HepG2 (cell line): ENCODE data around the gene HS3ST3A1. TPM values are rescaled to one million over a fixed set of nuclear protein-coding genes. Genes with fewer than 3 reads are reported as not detected.

Experiments used
- ATAC-seq: fragments of 200-7000 bp; cut with Tn5 transposase; 3 replicates; pipeline ENCODE4 v1.9.1; 2020; ENCODE audit warnings: mild to moderate bottlenecking, moderate library complexity
- BruUV-seq: library from RNA; stranded (reverse); fragments of 400-500 nt; replicated peaks from 2 replicates; lab custom pipeline; 2021; lab: Mats Ljungman, UMichigan
- CTCF ChIA-PET: fragments of 300-600 bp; formaldehyde crosslinking; extraction: SDS; loops from one replicate; lab custom pipeline; 2021; ENCODE audit warnings: low total read pairs, inconsistent platforms, low intra/inter-chr PET ratio; lab: Yijun Ruan, JAX
- POLR2A ChIA-PET: fragments of 350-600 bp; sonication (Branson Sonifier 250); formaldehyde crosslinking; loops from one replicate; lab custom pipeline; 2020; ENCODE audit warnings: antibody characterized with exemption, inconsistent platforms; lab: Yijun Ruan, JAX
- DNase-seq: peaks from one replicate; pipeline ENCODE4 v3.0.0-alpha.2; 2015; ENCODE audit warnings: low spot score
- FAIRE-seq: peaks from 3 replicates; lab custom pipeline; 2011; peaks lifted over from hg19 to GRCh38; lab: Jason Lieb, UNC
- H2AFZ ChIP-seq: one replicate; pipeline ENCODE4 v1.6.1; 2011; ENCODE audit warnings: low read length, inconsistent platforms
- H3K27ac ChIP-seq: fragments of 300-600 bp; 3 replicates; pipeline ENCODE4 v1.8.0; 2011; ENCODE audit warnings: mixed run types, mild to moderate bottlenecking, mixed read lengths, low read length, inconsistent platforms; ENCODE audit not compliant: insufficient read depth; ENCODE audit errors: extremely low read length
- H3K27me3 ChIP-seq, 2 experiments: fragments of 200-600 bp in 1 of 2; 2 replicates in 1 of 2; 3 replicates in 1 of 2; pipeline versions ENCODE4 v1.6.0 to v1.8.0; 2011; ENCODE audit warnings: low read length in 2 of 2, mild to moderate bottlenecking in 2 of 2, moderate library complexity in 2 of 2, inconsistent platforms in 1 of 2; ENCODE audit not compliant: insufficient read depth in 2 of 2, control insufficient read depth in 1 of 2
- H3K36me3 ChIP-seq, 2 experiments: fragments of 200-600 bp in 1 of 2; replicated peaks in 1 of 2; 2 replicates in 1 of 2; 3 replicates in 1 of 2; pipeline versions ENCODE4 v1.5.1 to v1.8.0; 2011; ENCODE audit warnings: low read length in 2 of 2, inconsistent platforms in 1 of 2; ENCODE audit not compliant: insufficient read depth in 2 of 2, control insufficient read depth in 1 of 2
- H3K4me1 ChIP-seq: 2 replicates; pipeline ENCODE4 v1.5.1; 2012; ENCODE audit warnings: low read length, inconsistent platforms; ENCODE audit not compliant: insufficient read depth
- H3K4me2 ChIP-seq: 2 replicates; pipeline ENCODE4 v1.6.0; 2011; ENCODE audit warnings: low read depth, low read length, inconsistent platforms
- H3K4me3 ChIP-seq, 3 experiments: fragments of 200-600 bp in 1 of 3; sonication (generic), shearing (Covaris generic) in 1 of 3; replicated peaks in 1 of 3; 2 replicates each; pipeline ENCODE4 v1.5.1; 2011 to 2016; ENCODE audit warnings: low read length in 3 of 3, inconsistent platforms in 2 of 3, low read depth in 2 of 3, mild to moderate bottlenecking in 2 of 3, control low read depth in 1 of 3, mixed read lengths in 1 of 3; ENCODE audit not compliant: insufficient read depth in 1 of 3
- H3K79me2 ChIP-seq: one replicate; pipeline ENCODE4 v1.6.1; 2011; ENCODE audit warnings: low read length, inconsistent platforms; ENCODE audit not compliant: insufficient read depth
- H3K9ac ChIP-seq: 2 replicates; pipeline ENCODE4 v1.6.0; 2011; ENCODE audit warnings: mild to moderate bottlenecking, low read depth, low read length, inconsistent platforms; ENCODE audit not compliant: insufficient read depth
- H3K9me3 ChIP-seq: 2 replicates; pipeline ENCODE4 v1.5.1; 2012; ENCODE audit warnings: mild to moderate bottlenecking, low read length
- H4K20me1 ChIP-seq: 2 replicates; pipeline ENCODE4 v1.6.0; 2011; ENCODE audit warnings: inconsistent platforms, mild to moderate bottlenecking, low read length, moderate library complexity; ENCODE audit not compliant: insufficient read depth
- GFI1 ChIP-seq: sonication (generic); formaldehyde crosslinking; IDR thresholded peaks from 2 replicates; pipeline ENCODE4 v1.5.0; 2020; ENCODE audit warnings: missing genetic modification reagents, mild to moderate bottlenecking, borderline replicate concordance
- HMGXB4 ChIP-seq, 2 experiments: sonication (generic) in 1 of 2; formaldehyde crosslinking in 1 of 2; IDR thresholded peaks; 2 replicates each; pipeline versions ENCODE4 v1.4.0 to v1.6.1; 2018 to 2020; ENCODE audit warnings: missing genetic modification reagents in 2 of 2, borderline replicate concordance in 1 of 2, low read depth in 1 of 2, mild to moderate bottlenecking in 1 of 2, missing biosample characterization in 1 of 2
- PHF8 ChIP-seq: sonication (generic); formaldehyde crosslinking; IDR thresholded peaks from 2 replicates; pipeline ENCODE4 v1.5.0; 2020; ENCODE audit warnings: missing genetic modification reagents
- TEAD2 ChIP-seq: sonication (generic); formaldehyde crosslinking; IDR thresholded peaks from 2 replicates; pipeline ENCODE4 v1.9.0; 2021; ENCODE audit warnings: missing genetic modification reagents
- ZFX ChIP-seq: sonication (generic); formaldehyde crosslinking; IDR thresholded peaks from 2 replicates; pipeline ENCODE4 v1.4.0; 2020; ENCODE audit warnings: mild to moderate bottlenecking, low read depth, missing genetic modification reagents, moderate library complexity
- ZKSCAN5 ChIP-seq: sonication (generic); formaldehyde crosslinking; IDR thresholded peaks from 2 replicates; pipeline ENCODE4 v1.5.1; 2020; ENCODE audit warnings: mild to moderate bottlenecking, missing genetic modification reagents
- WGBS: methylation state at CpG from one replicate; pipeline ENCODE4 v1.1.6; 2017; ENCODE audit warnings: low lambda C conversion rate; 5-methylcytosine and 5-hydroxymethylcytosine counted together
- in situ Hi-C: cut with HindIII; loops from 2 replicates; pipeline ENCODE4 v1.10.0; 2017; ENCODE audit warnings: low pct_unique_long_range_greater_than_20kb; ENCODE audit not compliant: extremely low pct_ligation_motif_present
- intact Hi-C: fragments of 100-400 bp; cut with micrococcal nuclease; formaldehyde crosslinking; loops from one replicate; pipeline ENCODE4 v1.10.0; 2022; ENCODE audit not compliant: unreplicated experiment
- polyA plus RNA-seq, 8 experiments: library from polyadenylated mRNA; depleted of rRNA in 3 of 8; stranded (reverse) in 7 of 8; unstranded in 1 of 8; fragments of >200 nt; fragmentation: Illumina TruSeq in 4 of 8; extraction: Trizol in 4 of 8; gene quantifications; 2 replicates each; pipeline versions ENCODE4 v1.2.1 to v1.2.3, GENCODE V29; 2011 to 2016; ENCODE audit warnings: low read depth in 4 of 8, missing spikeins in 1 of 8, mixed read lengths in 1 of 8; ENCODE audit not compliant: insufficient read depth in 1 of 8
- total RNA-seq, 5 experiments: library from RNA; depleted of rRNA; stranded (reverse); fragments of >200 nt; fragmentation: Illumina TruSeq; extraction: Trizol; gene quantifications; 2 replicates each; pipeline ENCODE4 v1.2.3, GENCODE V29; 2016; ENCODE audit warnings: low read depth in 1 of 5

The HS3ST3A1 gene
- total and polyA plus RNA-seq, 2 of the 13 experiments (the other 11 are each of a cell fraction or from before 2014, with no cell fraction given), result 1.3 to 3.5 TPM

- ChIA-PET POLR2A (no interaction called here), CTCF (no interaction called here)
- Histone ChIP-seq H3K4me1 (peaks cover 26% of the 10 kb centered on the region), H3K79me2 (no peaks in the 10 kb centered on the region), H2AFZ (no peak overlapping the region), H3K4me3 (no peak overlapping the region), H3K4me2 (no peak overlapping the region), H3K27me3 (peaks cover 2 to 11% of the 10 kb centered on the region in 2 experiments; a peak in 3 of 5 replicates), H3K9ac (no peak overlapping the region), H4K20me1 (no peaks in the 10 kb centered on the region), H3K9me3 (no peaks in the 10 kb centered on the region), H3K27ac (no peak overlapping the region), H3K36me3 (no peaks in the 10 kb centered on the region)
- ATAC-seq (no peak), FAIRE-seq (no peak), DNase-seq (no peak)
- in situ Hi-C loops, result loop anchor here (5.0 to 10.0 kb wide), 3 partner anchors 255 to 1335 kb away; no protein-coding TSS in a partner anchor
- WGBS, result 14% methylated on average over 6 of the region's 6 CpGs
- TF ChIP-seq PHF8 (CRISPR knock-in tag) (no peak), GFI1 (CRISPR knock-in tag) (0 out of 2 replicates have a peak, but pooled peaks have one; percentile 26), ZFX (CRISPR knock-in tag) (no peak), ZKSCAN5 (CRISPR knock-in tag) (no peak)
- intact Hi-C loops, result loop anchor here (10.0 kb wide), 4 partner anchors 175 to 1225 kb away; no protein-coding TSS in a partner anchor
- no TSS peak for BruUV-seq
Measured at GRCh38 chr17:13589658-13590057, 12.1 kb downstream of the HS3ST3A1 start.

GRCh38 chr17:13587487-13588338 is 14.0 kb downstream of the HS3ST3A1 start:
- no peaks in the 10 kb centered on the region for H3K9me3 ChIP-seq
- no peaks in the 10 kb centered on the region for H3K36me3 ChIP-seq
- H3K27me3 ChIP-seq, result peaks cover 2 to 5% of the 10 kb centered on the region in 2 experiments; a peak in 2 of 5 replicates
- in situ Hi-C loops, result no loop called here
- BruUV-seq, result no TSS peak
- H3K27ac ChIP-seq, result no peak overlapping the region
- 39% methylated on average over 4 of the region's 4 CpGs for WGBS
- ATAC-seq (no peak), FAIRE-seq (no peak), DNase-seq (no peak)
- intact Hi-C loops, result no loop called here
- peaks cover 6% of the 10 kb centered on the region; the same call in 1 of the 2 replicates for H3K4me1 ChIP-seq
- no peak overlapping the region for H3K4me3 ChIP-seq
- H2AFZ ChIP-seq, result no peak overlapping the region
- H3K79me2 ChIP-seq, result no peaks in the 10 kb centered on the region
- no peak overlapping the region for H3K4me2 ChIP-seq
- ChIA-PET POLR2A (no interaction called here), CTCF (no interaction called here)
- H4K20me1 ChIP-seq, result no peaks in the 10 kb centered on the region
- no peak overlapping the region for H3K9ac ChIP-seq
- no peak for TF ChIP-seq HMGXB4 (CRISPR knock-in tag; IDR thresholded peaks at IDR 0.05; ENCODE audit: borderline replicate concordance in 1 of 2, low read depth in 1 of 2)
- TF ChIP-seq TEAD2, result no peak
